Uterus (tissue), 4 donors: ENCODE measurements around the gene COL1A1. TPM values are rescaled to one million over a fixed set of nuclear protein-coding genes. Genes with fewer than 3 reads are reported as not detected.

ENCODE experiments used
- DNase-seq, 2 donors: peaks; one replicate each; pipeline ENCODE4 v3.0.0-alpha.2; 2019 to 2020
- H3K27ac ChIP-seq, 2 donors: fragments of 200-600 bp; sonication (generic); 1 replicate in 1 of 2; 2 replicates in 1 of 2; pipeline ENCODE4 v1.5.1; 2016 to 2018
- H3K27me3 ChIP-seq, 2 donors: fragments of 200-600 bp; sonication (generic); one replicate each; pipeline ENCODE4 v1.5.1; 2018 to 2019; ENCODE audit warnings: control low read depth in 1 of 2
- H3K36me3 ChIP-seq, 2 donors: fragments of 200-600 bp; sonication (generic); one replicate each; pipeline ENCODE4 v1.5.1; 2019; ENCODE audit warnings: control low read depth in 1 of 2
- H3K4me1 ChIP-seq, 2 donors: fragments of 200-600 bp; sonication (generic); one replicate each; pipeline ENCODE4 v1.5.1; 2018 to 2019; ENCODE audit warnings: control low read depth in 1 of 2
- H3K4me3 ChIP-seq, 2 donors: fragments of 200-600 bp; sonication (generic); 1 replicate in 1 of 2; 2 replicates in 1 of 2; pipeline ENCODE4 v1.5.1; 2018 to 2019; ENCODE audit warnings: mild to moderate bottlenecking in 1 of 2
- H3K9me3 ChIP-seq, 2 donors: fragments of 200-600 bp; sonication (generic); one replicate each; pipeline ENCODE4 v1.5.1; 2019; ENCODE audit warnings: control low read depth in 1 of 2
- CTCF ChIP-seq, 4 experiments: fragments of 200-600 bp in 2 of 4; fragments of 450-650 bp in 2 of 4; sonication (generic) in 2 of 4; IDR thresholded peaks; one replicate each; pipeline ENCODE4 v1.5.1; 2016 to 2019; ENCODE audit warnings: antibody characterized with exemption in 4 of 4, mild to moderate bottlenecking in 2 of 4, moderate library complexity in 1 of 4
- POLR2A ChIP-seq, 2 donors: fragments of 450-650 bp; IDR thresholded peaks; one replicate each; pipeline ENCODE4 v1.6.1; 2016; ENCODE audit warnings: antibody characterized with exemption in 2 of 2, mild to moderate bottlenecking in 1 of 2, moderate library complexity in 1 of 2
- intact Hi-C: fragments of 100-400 bp; cut with DNase I; formaldehyde crosslinking; loops from one replicate; pipeline ENCODE4 v1.15.1; 2023; ENCODE audit warnings: low total_unique reads
- total RNA-seq, 4 donors: library from RNA; depleted of rRNA in 3 of 4; stranded (reverse); fragments of >200 nt in 3 of 4; gene quantifications; one replicate each; pipeline versions ENCODE4 v1.1.0 to v1.2.4, GENCODE V29; 2014 to 2023
- donor health status: DM: yes; HTN: yes; CAD: no.

The COL1A1 gene
- total RNA-seq, 4 donors from 2014 or later, result 59.4 to 4,880 (median 491) TPM

GRCh38 chr17:50198026-50198669, 3.3 kb downstream of the COL1A1 start:
- H3K9me3 ChIP-seq, result no peaks in the 10 kb centered on the region
- intact Hi-C loops, result no loop called here
- H3K4me3 ChIP-seq, result peak overlapping the region in 1 of 2 donors; percentile 96
- H3K27me3 ChIP-seq, result no peaks in the 10 kb centered on the region
- TF ChIP-seq CTCF (IDR thresholded peaks at IDR 0.05) (peak; percentile 35 to 50 (median 42)), POLR2A (IDR thresholded peaks at IDR 0.05) (no peak)
- H3K27ac ChIP-seq, result peak overlapping the region; percentile 83 to 96
- peak in 1 of 2 donors; percentile 57 for DNase-seq
- H3K4me1 ChIP-seq, result peaks cover 8 to 35% of the 10 kb centered on the region in 2 donors
- no peaks in the 10 kb centered on the region for H3K36me3 ChIP-seq

- H3K27me3 ChIP-seq, result no peaks in the 10 kb centered on the region
- H3K4me3 ChIP-seq, result no peak overlapping the region
- no peaks in the 10 kb centered on the region for H3K9me3 ChIP-seq
- no peak for DNase-seq
- intact Hi-C loops, result no loop called here
- peak overlapping the region; percentile 83 to 96 for H3K27ac ChIP-seq
- TF ChIP-seq POLR2A (IDR thresholded peaks at IDR 0.05) (no peak), CTCF (IDR thresholded peaks at IDR 0.05) (no peak)
- no peaks in the 10 kb centered on the region for H3K36me3 ChIP-seq
- H3K4me1 ChIP-seq, result peaks cover 8 to 28% of the 10 kb centered on the region in 2 donors
These were observed 4.6 kb downstream of the COL1A1 start for GRCh38 chr17:50196826-50197225.

GRCh38 chr17:50196036-50196435, 5.4 kb downstream of the COL1A1 start:
- Histone ChIP-seq H3K36me3 (no peaks in the 10 kb centered on the region), H3K27me3 (no peaks in the 10 kb centered on the region), H3K27ac (peak overlapping the region; percentile 83 to 96), H3K4me3 (no peak overlapping the region), H3K9me3 (no peaks in the 10 kb centered on the region), H3K4me1 (peaks cover 8 to 28% of the 10 kb centered on the region in 2 donors)
- intact Hi-C loops, result no loop called here
- TF ChIP-seq CTCF (IDR thresholded peaks at IDR 0.05) (no peak), POLR2A (IDR thresholded peaks at IDR 0.05) (no peak)
- no peak for DNase-seq

GRCh38 chr17:50194934-50195865, 6.2 kb downstream of the COL1A1 start:
- Histone ChIP-seq H3K36me3 (no peaks in the 10 kb centered on the region), H3K9me3 (no peaks in the 10 kb centered on the region), H3K4me3 (no peak overlapping the region), H3K4me1 (peaks cover 8 to 28% of the 10 kb centered on the region in 2 donors), H3K27ac (peak overlapping the region; percentile 83 to 96), H3K27me3 (no peaks in the 10 kb centered on the region)
- intact Hi-C loops, result no loop called here
- TF ChIP-seq CTCF (IDR thresholded peaks at IDR 0.05) (no peak), POLR2A (IDR thresholded peaks at IDR 0.05) (no peak)
- no peak for DNase-seq
